Heart left ventricle (tissue), 16 donors: ENCODE data around the gene IFI44. TPM values are rescaled to one million over a fixed set of nuclear protein-coding genes. Genes with fewer than 3 reads are reported as not detected.

Experiments
- ATAC-seq, 4 donors: fragments of 200-7000 bp; cut with Tn5 transposase; one replicate each; pipeline ENCODE4 v1.9.1; 2020 to 2022; ENCODE audit warnings: moderate library complexity in 4 of 4, mild to moderate bottlenecking in 3 of 4, moderate number of reproducible peaks in 1 of 4
- DNase-seq, 5 donors: peaks; one replicate each; pipeline ENCODE4 v3.0.0-alpha.2; 2020
- H3K27ac ChIP-seq, 12 donors: fragments of 200-600 bp; sonication (generic) in 4 of 12; one replicate each; pipeline versions ENCODE4 v1.5.0 to v1.8.0; 2016 to 2022; ENCODE audit warnings: mild to moderate bottlenecking in 2 of 12
- H3K27me3 ChIP-seq, 9 donors: fragments of 200-600 bp; sonication (generic) in 2 of 9; one replicate each; pipeline versions ENCODE4 v1.5.1 to v1.8.0; 2016 to 2022; ENCODE audit warnings: mild to moderate bottlenecking in 3 of 9
- H3K36me3 ChIP-seq, 9 donors: fragments of 200-600 bp; sonication (generic) in 2 of 9; one replicate each; pipeline versions ENCODE4 v1.5.0 to v1.8.0; 2018 to 2022; ENCODE audit warnings: mild to moderate bottlenecking in 2 of 9
- H3K4me1 ChIP-seq, 12 donors: fragments of 200-600 bp; sonication (generic) in 4 of 12; one replicate each; pipeline versions ENCODE4 v1.5.0 to v1.8.0; 2016 to 2022; ENCODE audit warnings: mild to moderate bottlenecking in 3 of 12
- H3K4me3 ChIP-seq, 12 donors: fragments of 200-600 bp; sonication (generic) in 4 of 12; one replicate each; pipeline versions ENCODE4 v1.5.0 to v1.8.0; 2017 to 2022; ENCODE audit warnings: mild to moderate bottlenecking in 9 of 12, moderate library complexity in 4 of 12
- H3K9me3 ChIP-seq, 12 donors: fragments of 200-600 bp; sonication (generic) in 4 of 12; one replicate each; pipeline versions ENCODE4 v1.5.0 to v1.8.0; 2016 to 2022; ENCODE audit warnings: mild to moderate bottlenecking in 1 of 12
- POLR2A ChIP-seq, 2 donors: fragments of 450-650 bp; IDR thresholded peaks; one replicate each; pipeline ENCODE4 v1.6.1; 2017; ENCODE audit warnings: antibody characterized with exemption in 2 of 2, mild to moderate bottlenecking in 2 of 2, moderate library complexity in 2 of 2
- WGBS, 4 donors: extraction: QIAGEN DNeasy Blood & Tissue Kit in 2 of 4; methylation state at CpG; one replicate each; pipeline versions ENCODE4 v1.1.5 to v1.1.7; 2013 to 2018; 5-methylcytosine and 5-hydroxymethylcytosine counted together
- intact Hi-C, 10 donors: fragments of 100-400 bp; cut with DNase I; formaldehyde crosslinking; loops; one replicate each; pipeline versions ENCODE4 v1.11.1 to v1.14.2; 2022
- polyA plus RNA-seq, 2 donors: library from polyadenylated mRNA; stranded (reverse); fragments of 200-250 nt; gene quantifications; one replicate each; pipeline ENCODE4 v1.2.3, GENCODE V29; 2013
- total RNA-seq, 9 donors: library from RNA; depleted of rRNA in 2 of 9; stranded (reverse); fragments of >200 nt in 2 of 9; fragmentation: NEBNext Ultra II Directional in 3 of 9; extraction: Animal tissue kit (Norgen Biotek cat#: 25700) in 3 of 9; gene quantifications; one replicate each; pipeline versions ENCODE4 v1.1.0 to v1.2.4, GENCODE V29; 2016 to 2023
- TF ChIP-seq, protein P1 (sequence below), 12 donors: fragments of 200-600 bp; sonication (generic) in 4 of 12; IDR thresholded peaks; one replicate each; pipeline versions ENCODE4 v1.5.0 to v1.8.0; 2018 to 2022; ENCODE audit warnings: antibody characterized with exemption in 12 of 12, mild to moderate bottlenecking in 5 of 12
- donor health status: ischemic (EF 13 %, LVEDD 7.1; RV severe dilation, severe dysfunction).
- donor health status: healthy with polysubstance abuse.
- donor health status: DM: no; HTN: yes; CAD: no.
- donor health status: DM: no; HTN: no; CAD: no.
- donor health status: ischemic (EF 25% LVEDD 6.9; RV normal size, moderate dysfunction).
- donor health status: ischemic (EF 25% LVEDD 5.7; RV mildly dilated, moderate dysfunction).
- donor health status: healthy.
- donor health status: DM: yes; HTN: yes; CAD: no.
- donor health status: ischemic (EF 35%, LVEDD 5.7; RV mildly dilated, moderate dysfunction).
- donor health status: nonischemic (EF 11% LVEDD 7.7; RV severe dilation, severe dysfunction).
- donor health status: DM: yes; HTN: yes; CAD: no.
- donor health status: PGD.
- donor health status: ischemic (EF 29% LVEDD 5.4; RV normal size, mild dysfunction).
- donor health status: nonischemic (EF 23%, LVEDD 6.1; RV moderate dilation, normal function).

The IFI44 gene
- total and polyA plus RNA-seq, 11 donors: 4.5 to 43.0 (median 11.2) TPM

- Histone ChIP-seq H3K36me3 (no peaks in the 10 kb centered on the region), H3K4me3 (peak overlapping the region in 9 of 12 donors; percentile 30 to 66 (median 54)), H3K4me1 (peaks cover 0 to 48% (median 9%) of the 10 kb centered on the region in 12 donors), H3K9me3 (no peaks in the 10 kb centered on the region), H3K27me3 (no peaks in the 10 kb centered on the region), H3K27ac (peak overlapping the region; percentile 38 to 91 (median 81))
- WGBS, 4 donors: 35 to 70% (median 49%) methylated on average over 3 of the region's 3 CpGs
- DNase-seq (no peak), ATAC-seq (no peak)
- intact Hi-C loops: loop anchor here in 3 of 10 donors (2.0 to 5.0 kb wide), 4 partner anchors 33 to 58 kb away; no protein-coding TSS in a partner anchor
- TF ChIP-seq POLR2A (IDR thresholded peaks at IDR 0.05): no peak
- TF ChIP-seq, protein P1, sequence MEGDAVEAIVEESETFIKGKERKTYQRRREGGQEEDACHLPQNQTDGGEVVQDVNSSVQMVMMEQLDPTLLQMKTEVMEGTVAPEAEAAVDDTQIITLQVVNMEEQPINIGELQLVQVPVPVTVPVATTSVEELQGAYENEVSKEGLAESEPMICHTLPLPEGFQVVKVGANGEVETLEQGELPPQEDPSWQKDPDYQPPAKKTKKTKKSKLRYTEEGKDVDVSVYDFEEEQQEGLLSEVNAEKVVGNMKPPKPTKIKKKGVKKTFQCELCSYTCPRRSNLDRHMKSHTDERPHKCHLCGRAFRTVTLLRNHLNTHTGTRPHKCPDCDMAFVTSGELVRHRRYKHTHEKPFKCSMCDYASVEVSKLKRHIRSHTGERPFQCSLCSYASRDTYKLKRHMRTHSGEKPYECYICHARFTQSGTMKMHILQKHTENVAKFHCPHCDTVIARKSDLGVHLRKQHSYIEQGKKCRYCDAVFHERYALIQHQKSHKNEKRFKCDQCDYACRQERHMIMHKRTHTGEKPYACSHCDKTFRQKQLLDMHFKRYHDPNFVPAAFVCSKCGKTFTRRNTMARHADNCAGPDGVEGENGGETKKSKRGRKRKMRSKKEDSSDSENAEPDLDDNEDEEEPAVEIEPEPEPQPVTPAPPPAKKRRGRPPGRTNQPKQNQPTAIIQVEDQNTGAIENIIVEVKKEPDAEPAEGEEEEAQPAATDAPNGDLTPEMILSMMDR (IDR thresholded peaks at IDR 0.05): no peak
These were observed 30.6 kb upstream of the IFI44 start for GRCh38 chr1:78619032-78619431.

GRCh38 chr1:78619446-78619802, 30.2 kb upstream of the IFI44 start:
- TF ChIP-seq, protein P1 (IDR thresholded peaks at IDR 0.05): no peak
- no peak for TF ChIP-seq POLR2A (IDR thresholded peaks at IDR 0.05)
- Histone ChIP-seq H3K27ac (peak overlapping the region; percentile 38 to 91 (median 81)), H3K36me3 (no peaks in the 10 kb centered on the region), H3K9me3 (no peaks in the 10 kb centered on the region), H3K4me1 (peaks cover 0 to 48% (median 9%) of the 10 kb centered on the region in 12 donors), H3K27me3 (no peaks in the 10 kb centered on the region), H3K4me3 (peak overlapping the region in 11 of 12 donors; percentile 19 to 66 (median 53))
- intact Hi-C loops: loop anchor here in 3 of 10 donors (2.0 to 5.0 kb wide), 4 partner anchors 33 to 58 kb away; no protein-coding TSS in a partner anchor
- DNase-seq: no peak
- peak in 3 of 4 donors; percentile 30 to 38 (median 37) for ATAC-seq
- WGBS, 4 donors: 30 to 60% (median 35%) methylated on average over 4 of the region's 4 CpGs

- Histone ChIP-seq H3K9me3 (no peaks in the 10 kb centered on the region), H3K27ac (peak within 1 kb of the TSS; percentile 38 to 91 (median 81)), H3K4me3 (peak within 1 kb of the TSS; percentile 10 to 66 (median 52)), H3K27me3 (no peaks in the 10 kb centered on the region), H3K4me1 (peaks cover 0 to 48% (median 9%) of the 10 kb centered on the region in 12 donors), H3K36me3 (no peaks in the 10 kb centered on the region)
- peak in 3 of 4 donors; percentile 16 to 62 (median 53) for ATAC-seq
- TF ChIP-seq, protein P1 (IDR thresholded peaks at IDR 0.05): no peak
- TF ChIP-seq POLR2A (IDR thresholded peaks at IDR 0.05): no peak
- intact Hi-C loops: loop anchor here in 4 of 10 donors (2.0 to 5.0 kb wide), 5 partner anchors 32 to 57 kb away; no protein-coding TSS in a partner anchor
- WGBS, 4 donors: 34 to 44% (median 36%) methylated on average over 9 of the region's 9 CpGs
- peak; percentile 27 to 60 (median 43) for DNase-seq
These were observed 29.6 kb upstream of the IFI44 start, which contains the start of gene IFI44L for GRCh38 chr1:78619803-78620579. TSS of gene IFI44L (plus strand) at chr1:78620448. CDS start at chr1:78627916, 7,468 bp downstream.

- peaks cover 0 to 51% (median 10%) of the 10 kb centered on the region in 12 donors for H3K4me1 ChIP-seq
- intact Hi-C loops: loop anchor here in 2 of 10 donors (1.0 to 2.0 kb wide), 2 partner anchors 30 to 52 kb away; no protein-coding TSS in a partner anchor
- WGBS, 4 donors: 10 to 34% (median 26%) methylated on average over 1 of the region's 1 CpG
- H3K27me3 ChIP-seq: no peaks in the 10 kb centered on the region
- DNase-seq (no peak), ATAC-seq (no peak)
- H3K27ac ChIP-seq: peak overlapping the region; percentile 38 to 91 (median 81)
- no peaks in the 10 kb centered on the region for H3K9me3 ChIP-seq
- peak overlapping the region; percentile 10 to 66 (median 52) for H3K4me3 ChIP-seq
- no peaks in the 10 kb centered on the region for H3K36me3 ChIP-seq
- TF ChIP-seq, protein P1 (IDR thresholded peaks at IDR 0.05): no peak
- TF ChIP-seq POLR2A (IDR thresholded peaks at IDR 0.05): no peak
These were observed 29.0 kb upstream of the IFI44 start for GRCh38 chr1:78620666-78621065.
